GM12878 (cell line): ENCODE data around the gene C3orf70. TPM values are rescaled to one million over a fixed set of nuclear protein-coding genes. Genes with fewer than 3 reads are reported as not detected.
"Not testable (repeated sequence)": the region's sequence is repeated elsewhere in the genome, so short reads cannot be mapped to it uniquely, and the experiment has no call there.

Source experiments
- ATAC-seq: fragments of 200-7000 bp; cut with Tn5 transposase; 3 replicates; pipeline ENCODE4 v1.9.1; 2020; ENCODE audit warnings: mild to moderate bottlenecking, moderate library complexity
- BruUV-seq: library from RNA; stranded (reverse); fragments of 400-500 nt; replicated peaks from 2 replicates; lab custom pipeline; 2021; lab: Mats Ljungman, UMichigan
- CTCF ChIA-PET: fragments of 300-600 bp; sonication (Branson Sonifier 250); formaldehyde crosslinking; extraction: SDS; loops from one replicate; lab custom pipeline; 2021; ENCODE audit warnings: inconsistent platforms; lab: Yijun Ruan, JAX
- POLR2A ChIA-PET: fragments of 350-600 bp; formaldehyde crosslinking; extraction: SDS; loops from one replicate; lab custom pipeline; 2021; ENCODE audit warnings: inconsistent platforms; lab: Charles Lee
- RAD21 ChIA-PET: fragments of 300-600 bp; sonication (Branson Sonifier 250); formaldehyde crosslinking; loops from one replicate; lab custom pipeline; 2023; ENCODE audit warnings: antibody characterized with exemption; ENCODE audit not compliant: unreplicated experiment; lab: Charles Lee
- SMC1A ChIA-PET: fragments of 300-600 bp; sonication (Branson Sonifier 250); formaldehyde crosslinking; loops from one replicate; lab custom pipeline; 2023; ENCODE audit not compliant: unreplicated experiment, uncharacterized antibody; lab: Charles Lee
- DNase-seq: peaks from one replicate; pipeline ENCODE4 v3.0.0-alpha.2; 2011; ENCODE audit warnings: low read depth, low spot score
- FAIRE-seq: peaks from 3 replicates; lab custom pipeline; 2011; peaks lifted over from hg19 to GRCh38; lab: Jason Lieb, UNC
- H2AFZ ChIP-seq: 2 replicates; pipeline ENCODE4 v1.6.0; 2011; ENCODE audit warnings: low read depth, low read length, control low read depth; ENCODE audit not compliant: control insufficient read depth
- H3K27ac ChIP-seq: 2 replicates; pipeline ENCODE4 v1.5.1; 2011; ENCODE audit warnings: control low read depth; ENCODE audit not compliant: control insufficient read depth, insufficient read depth
- H3K27me3 ChIP-seq, 2 experiments: replicated peaks in 1 of 2; 2 replicates each; pipeline versions ENCODE4 v1.6.0 to v1.6.1; 2011; ENCODE audit warnings: low read length in 1 of 2; ENCODE audit not compliant: control insufficient read depth in 2 of 2, insufficient read depth in 2 of 2
- H3K36me3 ChIP-seq, 2 experiments: 2 replicates each; pipeline ENCODE4 v1.5.1; 2011; ENCODE audit warnings: low read length in 1 of 2; ENCODE audit not compliant: control insufficient read depth in 2 of 2, insufficient read depth in 2 of 2
- H3K4me1 ChIP-seq: 2 replicates; pipeline ENCODE4 v1.6.1; 2011; ENCODE audit warnings: mild to moderate bottlenecking, low read length, moderate library complexity, mixed read lengths; ENCODE audit not compliant: control insufficient read depth, insufficient read depth
- H3K4me2 ChIP-seq: 2 replicates; pipeline ENCODE4 v1.6.0; 2011; ENCODE audit warnings: control low read depth; ENCODE audit not compliant: control insufficient read depth, insufficient read depth
- H3K4me3 ChIP-seq: fragments of 200-600 bp; sonication (generic); 2 replicates; pipeline ENCODE4 v1.5.1; 2016
- H3K79me2 ChIP-seq: 2 replicates; pipeline ENCODE4 v1.6.0; 2011; ENCODE audit warnings: low read length; ENCODE audit not compliant: control insufficient read depth, insufficient read depth
- H3K9ac ChIP-seq: 2 replicates; pipeline ENCODE4 v1.8.0; 2011; ENCODE audit warnings: low read length, control low read depth, mixed read lengths; ENCODE audit not compliant: control insufficient read depth, insufficient read depth
- H3K9me3 ChIP-seq: replicated peaks from 3 replicates; pipeline ENCODE4 v1.5.1; 2011; ENCODE audit warnings: mild to moderate bottlenecking, low read length; ENCODE audit not compliant: control insufficient read depth, insufficient read depth
- H4K20me1 ChIP-seq: 2 replicates; pipeline ENCODE4 v1.6.0; 2011; ENCODE audit not compliant: control insufficient read depth, insufficient read depth
- CBX5 ChIP-seq: sonication (generic); IDR thresholded peaks from 2 replicates; pipeline ENCODE4 v1.6.1; 2016; ENCODE audit warnings: low read depth, moderate library complexity, mild to moderate bottlenecking, inconsistent platforms
- CHD1 ChIP-seq: IDR thresholded peaks from 2 replicates; pipeline ENCODE4 v1.6.1; 2012; ENCODE audit warnings: low read depth, low read length, improper control_type of control experiment
- CHD2 ChIP-seq: IDR thresholded peaks from 2 replicates; pipeline ENCODE4 v1.6.1; 2011; ENCODE audit warnings: low read depth, low read length, improper control_type of control experiment, borderline replicate concordance
- CHD4 ChIP-seq: fragments of 200-600 bp; sonication (generic); IDR thresholded peaks from 2 replicates; pipeline ENCODE4 v1.6.1; 2016; ENCODE audit warnings: mild to moderate bottlenecking
- IKZF1 ChIP-seq: fragments of 450-650 bp; conservative IDR thresholded peaks from 2 replicates; pipeline ENCODE4 v1.6.1; 2017; ENCODE audit warnings: antibody characterized with exemption, mild to moderate bottlenecking
- MXI1 ChIP-seq: fragments of 150-350 bp; IDR thresholded peaks from 2 replicates; pipeline ENCODE4 v1.6.1; 2011; ENCODE audit warnings: low read depth, mild to moderate bottlenecking, inconsistent platforms, low read length, improper control_type of control experiment
- ZZZ3 ChIP-seq: IDR thresholded peaks from 2 replicates; pipeline ENCODE4 v1.6.1; 2011; ENCODE audit warnings: low read depth; ENCODE audit not compliant: control insufficient read depth, insufficient read length
- WGBS: methylation state at CpG from one replicate; pipeline ENCODE4 v1.1.6; 2016; ENCODE audit warnings: low lambda C conversion rate; ENCODE audit not compliant: insufficient replicate concordance, insufficient coverage; ENCODE audit errors: missing lambda C conversion rate; 5-methylcytosine and 5-hydroxymethylcytosine counted together
- in situ Hi-C: fragments of 300-500 bp; cut with MboI; formaldehyde crosslinking; loops from 9 replicates; pipeline ENCODE4 v1.14.3; 2018; ENCODE audit warnings: mixed read lengths
- intact Hi-C: fragments of 100-400 bp; cut with micrococcal nuclease; formaldehyde crosslinking; loops from one replicate; pipeline ENCODE4 v1.14.2; 2022; ENCODE audit not compliant: unreplicated experiment
- polyA plus RNA-seq, 11 experiments: library from polyadenylated mRNA; depleted of rRNA in 4 of 11; unstranded in 6 of 11; stranded (reverse) in 5 of 11; fragments of >200 nt; fragmentation: Nextera tagmentation in 4 of 11; fragmentation: Illumina TruSeq in 1 of 11; extraction: Ambion mirVana in 4 of 11; extraction: Trizol in 1 of 11; gene quantifications; 1 replicate in 1 of 11; 2 replicates in 10 of 11; pipeline versions ENCODE4 v1.2.1 to v1.2.3, GENCODE V29; 2011 to 2016; ENCODE audit warnings: inconsistent platforms in 2 of 11, missing spikeins in 2 of 11, low read depth in 1 of 11
- total RNA-seq, 4 experiments: library from RNA; depleted of rRNA in 3 of 4; stranded (reverse); fragments of >200 nt in 3 of 4; fragmentation: Illumina TruSeq in 1 of 4; extraction: Trizol in 1 of 4; gene quantifications; 2 replicates each; pipeline versions ENCODE4 v1.2.1 to v1.2.3, GENCODE V29; 2013 to 2021
- TF ChIP-seq, protein P1 (sequence below): IDR thresholded peaks from 2 replicates; pipeline ENCODE4 v1.6.1; 2012; ENCODE audit warnings: improper control_type of control experiment, low read depth, low read length; ENCODE audit not compliant: insufficient replicate concordance

C3orf70 gene
- total and polyA plus RNA-seq, 10 of the 15 experiments (the other 5 are each of a cell fraction or from before 2014, with no cell fraction given), result 0.03 to 0.04 TPM; not detected in 8

DNA sequence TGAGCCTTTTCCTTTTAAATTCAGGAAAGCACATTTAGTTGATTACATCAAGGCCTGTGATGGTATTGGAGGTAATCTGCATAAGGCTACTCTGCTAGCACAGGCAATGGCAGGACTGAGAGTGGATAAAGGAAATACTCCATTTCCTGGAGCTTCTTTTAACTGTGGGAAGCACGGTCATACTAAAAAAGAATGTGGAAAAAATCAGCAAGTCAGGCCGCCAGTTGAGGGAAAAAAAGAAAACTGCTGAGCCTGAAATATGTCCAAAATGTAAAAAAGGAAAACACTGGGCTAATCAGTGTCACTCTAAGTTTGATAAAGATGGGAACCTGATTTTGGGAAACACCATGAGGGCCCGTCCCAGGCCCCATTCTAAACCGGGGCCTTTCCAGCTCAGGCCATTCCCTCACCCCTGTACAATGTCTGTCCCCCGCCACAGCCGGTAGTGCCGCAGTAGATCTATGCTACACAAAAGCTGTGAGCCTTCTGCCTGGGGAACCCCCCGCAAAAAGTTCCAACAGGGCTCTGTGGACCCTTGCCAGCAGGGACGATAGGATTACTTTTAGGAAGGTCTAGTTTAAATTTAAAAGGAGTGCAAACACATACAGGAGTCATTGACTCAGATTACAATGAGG, 46.5 kb downstream of the C3orf70 start:
- BruUV-seq, FAIRE-seq, H3K9ac ChIP-seq, CTCF ChIA-PET, H3K4me1 ChIP-seq, intact Hi-C loops, in situ Hi-C loops, H2AFZ ChIP-seq, RAD21 ChIA-PET, H3K79me2 ChIP-seq, H3K4me2 ChIP-seq, POLR2A ChIA-PET, H3K27me3 ChIP-seq, ATAC-seq, H3K27ac ChIP-seq, H3K4me3 ChIP-seq, DNase-seq, SMC1A ChIA-PET, H3K9me3 ChIP-seq, H3K36me3 ChIP-seq, H4K20me1 ChIP-seq: not testable (repeated sequence)
- WGBS, result 65% methylated on average over 9 of the region's 9 CpGs

DNA sequence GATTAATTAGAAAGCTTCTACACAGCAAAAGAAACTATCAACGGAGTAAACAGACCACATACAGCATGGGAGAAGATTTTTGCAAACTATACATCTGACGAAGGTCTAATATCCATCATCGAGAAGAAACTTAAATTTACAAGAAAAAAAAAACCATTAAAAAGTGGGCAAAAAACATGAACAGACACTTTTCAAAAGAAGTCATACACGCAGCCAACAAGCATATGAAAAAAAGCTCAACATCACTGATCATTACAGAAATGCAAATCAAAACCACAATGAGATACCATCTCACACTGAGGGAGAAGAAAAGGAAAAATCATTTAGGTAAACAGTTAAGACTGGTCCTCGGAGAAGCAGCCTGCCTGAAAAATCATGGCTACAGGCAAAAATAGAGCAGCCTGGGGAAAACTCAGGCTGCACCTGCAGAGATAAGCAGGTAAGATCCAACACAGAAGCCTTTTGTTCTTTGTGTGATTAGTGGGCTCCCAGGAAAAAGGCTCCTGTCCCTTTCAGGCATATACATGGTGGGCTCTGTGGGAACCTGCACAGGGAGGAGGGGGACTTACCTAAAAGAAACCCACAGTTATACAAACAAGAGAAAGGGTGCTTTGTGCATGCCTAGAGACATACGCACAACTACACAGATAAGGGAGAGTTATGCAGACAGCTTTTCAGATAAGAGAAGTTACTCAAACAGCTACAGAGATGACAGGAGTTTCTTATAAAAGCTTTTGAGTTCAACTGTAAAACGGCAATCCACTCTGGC, 49.3 kb downstream of the C3orf70 start:
- FAIRE-seq, result no peak
- WGBS, result 57% methylated on average over 7 of the region's 7 CpGs
- TF ChIP-seq CHD4 (no peak), CBX5 (no peak), IKZF1 (no peak), CHD1 (no peak), CHD2 (no peak), MXI1 (no peak), ZZZ3 (no peak)
- TF ChIP-seq, protein P1, sequence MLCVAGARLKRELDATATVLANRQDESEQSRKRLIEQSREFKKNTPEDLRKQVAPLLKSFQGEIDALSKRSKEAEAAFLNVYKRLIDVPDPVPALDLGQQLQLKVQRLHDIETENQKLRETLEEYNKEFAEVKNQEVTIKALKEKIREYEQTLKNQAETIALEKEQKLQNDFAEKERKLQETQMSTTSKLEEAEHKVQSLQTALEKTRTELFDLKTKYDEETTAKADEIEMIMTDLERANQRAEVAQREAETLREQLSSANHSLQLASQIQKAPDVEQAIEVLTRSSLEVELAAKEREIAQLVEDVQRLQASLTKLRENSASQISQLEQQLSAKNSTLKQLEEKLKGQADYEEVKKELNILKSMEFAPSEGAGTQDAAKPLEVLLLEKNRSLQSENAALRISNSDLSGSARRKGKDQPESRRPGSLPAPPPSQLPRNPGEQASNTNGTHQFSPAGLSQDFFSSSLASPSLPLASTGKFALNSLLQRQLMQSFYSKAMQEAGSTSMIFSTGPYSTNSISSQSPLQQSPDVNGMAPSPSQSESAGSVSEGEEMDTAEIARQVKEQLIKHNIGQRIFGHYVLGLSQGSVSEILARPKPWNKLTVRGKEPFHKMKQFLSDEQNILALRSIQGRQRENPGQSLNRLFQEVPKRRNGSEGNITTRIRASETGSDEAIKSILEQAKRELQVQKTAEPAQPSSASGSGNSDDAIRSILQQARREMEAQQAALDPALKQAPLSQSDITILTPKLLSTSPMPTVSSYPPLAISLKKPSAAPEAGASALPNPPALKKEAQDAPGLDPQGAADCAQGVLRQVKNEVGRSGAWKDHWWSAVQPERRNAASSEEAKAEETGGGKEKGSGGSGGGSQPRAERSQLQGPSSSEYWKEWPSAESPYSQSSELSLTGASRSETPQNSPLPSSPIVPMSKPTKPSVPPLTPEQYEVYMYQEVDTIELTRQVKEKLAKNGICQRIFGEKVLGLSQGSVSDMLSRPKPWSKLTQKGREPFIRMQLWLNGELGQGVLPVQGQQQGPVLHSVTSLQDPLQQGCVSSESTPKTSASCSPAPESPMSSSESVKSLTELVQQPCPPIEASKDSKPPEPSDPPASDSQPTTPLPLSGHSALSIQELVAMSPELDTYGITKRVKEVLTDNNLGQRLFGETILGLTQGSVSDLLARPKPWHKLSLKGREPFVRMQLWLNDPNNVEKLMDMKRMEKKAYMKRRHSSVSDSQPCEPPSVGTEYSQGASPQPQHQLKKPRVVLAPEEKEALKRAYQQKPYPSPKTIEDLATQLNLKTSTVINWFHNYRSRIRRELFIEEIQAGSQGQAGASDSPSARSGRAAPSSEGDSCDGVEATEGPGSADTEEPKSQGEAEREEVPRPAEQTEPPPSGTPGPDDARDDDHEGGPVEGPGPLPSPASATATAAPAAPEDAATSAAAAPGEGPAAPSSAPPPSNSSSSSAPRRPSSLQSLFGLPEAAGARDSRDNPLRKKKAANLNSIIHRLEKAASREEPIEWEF, result no peak

More for the DNA sequence above, 49.3 kb downstream of the C3orf70 start:
- CTCF ChIA-PET, result no interaction called here
- no TSS peak for BruUV-seq
- no peak overlapping the region for H3K4me3 ChIP-seq
- ATAC-seq, result no peak
- SMC1A ChIA-PET, result interaction anchor here (0.6 kb wide), 1 partner anchor 206 kb away, joined by 4 read pairs; no protein-coding TSS in a partner anchor
- intact Hi-C loops (no loop called here), in situ Hi-C loops (no loop called here)
- H3K79me2 ChIP-seq, result no peaks in the 10 kb centered on the region
- no peaks in the 10 kb centered on the region for H3K36me3 ChIP-seq
- H3K4me2 ChIP-seq, result no peak overlapping the region
- no peak overlapping the region for H3K9ac ChIP-seq
- no peaks in the 10 kb centered on the region for H3K27me3 ChIP-seq
- no peaks in the 10 kb centered on the region for H4K20me1 ChIP-seq
- no peaks in the 10 kb centered on the region; the same call in 2 of the 3 replicates for H3K9me3 ChIP-seq
- no peak for DNase-seq
- no peak overlapping the region for H3K27ac ChIP-seq
- POLR2A ChIA-PET, result no interaction called here
- no peaks in the 10 kb centered on the region for H3K4me1 ChIP-seq
- RAD21 ChIA-PET, result no interaction called here
- H2AFZ ChIP-seq, result no peak overlapping the region
